SU-DHL-6 (cell line): Measurements from ENCODE around the gene B3GNT5.

Source experiments
- CTCF ChIP-seq: fragments of 200-600 bp; sonication (generic); IDR thresholded peaks from one replicate; pipeline ENCODE4 v1.5.1; 2017; ENCODE audit warnings: antibody characterized with exemption, mild to moderate bottlenecking, low read length, moderate library complexity; ENCODE audit not compliant: insufficient read depth, poor library complexity, severe bottlenecking
- EZH2phosphoT487 ChIP-seq: fragments of 200-600 bp; sonication (generic), shearing (Covaris generic); conservative IDR thresholded peaks from 2 replicates; pipeline ENCODE4 v1.6.1; 2018; ENCODE audit warnings: mild to moderate bottlenecking, antibody characterized with exemption, low read length, moderate library complexity, mixed read lengths

GRCh38 chr3:183203670-183204069, 49.4 kb upstream of the B3GNT5 start:
- no peak for TF ChIP-seq EZH2phosphoT487
- no peak for TF ChIP-seq CTCF
